AG04449 (cell line): ENCODE measurements around the gene MLPH.

Experiments
- CTCF ChIA-PET: fragments of 350-600 bp; formaldehyde crosslinking; extraction: SDS; loops from one replicate; lab custom pipeline; 2021; ENCODE audit warnings: antibody characterized with exemption; lab: Yijun Ruan, JAX
- POLR2A ChIA-PET: fragments of 400-600, 350-600 bp; formaldehyde crosslinking; extraction: SDS; loops from one replicate; lab custom pipeline; 2020; ENCODE audit warnings: antibody characterized with exemption, inconsistent platforms; lab: Yijun Ruan, JAX
- DNase-seq: peaks from one replicate; pipeline ENCODE4 v3.0.0-alpha.2; 2010; ENCODE audit warnings: low read depth, low spot score
- H3K4me3 ChIP-seq: 2 replicates; pipeline ENCODE4 v1.5.1; 2011; ENCODE audit warnings: low read depth, mild to moderate bottlenecking, control low read depth, low read length
- TF ChIP-seq, protein P1 (sequence below): IDR thresholded peaks from one replicate; pipeline ENCODE4 v1.5.1; 2011; ENCODE audit warnings: mild to moderate bottlenecking, moderate library complexity, low read length, control low read depth, inconsistent platforms; ENCODE audit not compliant: insufficient read depth; ENCODE audit errors: missing control alignments

MLPH gene

DNA sequence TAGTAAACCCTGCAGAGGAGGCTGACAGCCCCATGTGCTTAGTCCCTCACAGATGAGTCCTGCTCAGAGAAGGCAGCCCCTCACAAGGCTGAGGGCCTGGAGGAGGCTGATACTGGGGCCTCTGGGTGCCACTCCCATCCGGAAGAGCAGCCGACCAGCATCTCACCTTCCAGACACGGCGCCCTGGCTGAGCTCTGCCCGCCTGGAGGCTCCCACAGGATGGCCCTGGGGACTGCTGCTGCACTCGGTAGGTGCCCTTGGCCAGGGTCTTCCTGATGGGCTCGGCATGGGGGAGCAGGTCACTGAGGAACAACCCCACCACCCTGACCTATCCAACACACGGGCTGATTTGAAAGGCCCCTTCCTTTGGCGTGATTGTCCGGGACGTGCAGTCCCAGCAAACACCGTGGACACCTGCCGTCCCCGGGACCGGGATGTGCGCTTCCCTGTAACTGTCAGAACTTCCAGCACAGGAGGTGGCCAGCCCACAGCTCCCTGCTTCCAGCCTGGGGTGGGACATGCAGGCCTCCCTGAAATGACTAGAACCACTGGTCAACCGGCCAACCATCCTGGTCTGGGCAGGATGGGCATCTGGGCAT is 38.6 kb downstream of the MLPH start:
- POLR2A ChIA-PET, result interaction anchor here (0.5 kb wide), 1 partner anchor 65 kb away, joined by 3 read pairs; no protein-coding TSS in a partner anchor
- H3K4me3 ChIP-seq, result no peak overlapping the region
- CTCF ChIA-PET, result interaction anchor here (13.1 kb wide), 1 partner anchor 15 kb away, joined by 172 read pairs; no protein-coding TSS in a partner anchor
- TF ChIP-seq, protein P1, sequence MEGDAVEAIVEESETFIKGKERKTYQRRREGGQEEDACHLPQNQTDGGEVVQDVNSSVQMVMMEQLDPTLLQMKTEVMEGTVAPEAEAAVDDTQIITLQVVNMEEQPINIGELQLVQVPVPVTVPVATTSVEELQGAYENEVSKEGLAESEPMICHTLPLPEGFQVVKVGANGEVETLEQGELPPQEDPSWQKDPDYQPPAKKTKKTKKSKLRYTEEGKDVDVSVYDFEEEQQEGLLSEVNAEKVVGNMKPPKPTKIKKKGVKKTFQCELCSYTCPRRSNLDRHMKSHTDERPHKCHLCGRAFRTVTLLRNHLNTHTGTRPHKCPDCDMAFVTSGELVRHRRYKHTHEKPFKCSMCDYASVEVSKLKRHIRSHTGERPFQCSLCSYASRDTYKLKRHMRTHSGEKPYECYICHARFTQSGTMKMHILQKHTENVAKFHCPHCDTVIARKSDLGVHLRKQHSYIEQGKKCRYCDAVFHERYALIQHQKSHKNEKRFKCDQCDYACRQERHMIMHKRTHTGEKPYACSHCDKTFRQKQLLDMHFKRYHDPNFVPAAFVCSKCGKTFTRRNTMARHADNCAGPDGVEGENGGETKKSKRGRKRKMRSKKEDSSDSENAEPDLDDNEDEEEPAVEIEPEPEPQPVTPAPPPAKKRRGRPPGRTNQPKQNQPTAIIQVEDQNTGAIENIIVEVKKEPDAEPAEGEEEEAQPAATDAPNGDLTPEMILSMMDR, result no peak
- no peak for DNase-seq

DNA sequence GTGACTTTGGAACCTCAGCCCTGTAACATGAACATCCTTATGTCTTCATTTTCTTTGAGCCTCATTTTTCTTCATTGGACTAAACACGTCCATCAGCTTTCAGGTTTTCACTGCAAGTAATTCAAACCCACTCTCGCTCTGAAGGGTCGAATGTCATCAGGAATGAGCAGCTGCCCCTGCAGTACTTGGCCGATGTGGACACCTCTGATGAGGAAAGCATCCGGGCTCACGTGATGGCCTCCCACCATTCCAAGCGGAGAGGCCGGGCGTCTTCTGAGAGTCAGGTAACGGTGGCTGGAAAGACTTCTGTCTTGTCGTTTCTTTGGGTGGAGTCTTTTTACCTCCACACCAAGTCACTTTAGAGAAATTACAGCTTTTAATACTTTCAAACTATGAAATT is 40.2 kb downstream of the MLPH start:
- TF ChIP-seq, protein P1, result no peak
- ChIA-PET CTCF (interaction anchor here (13.1 kb wide), 1 partner anchor 17 kb away, joined by 172 read pairs; no protein-coding TSS in a partner anchor), POLR2A (no interaction called here)
- no peak overlapping the region for H3K4me3 ChIP-seq
- no peak for DNase-seq

DNA sequence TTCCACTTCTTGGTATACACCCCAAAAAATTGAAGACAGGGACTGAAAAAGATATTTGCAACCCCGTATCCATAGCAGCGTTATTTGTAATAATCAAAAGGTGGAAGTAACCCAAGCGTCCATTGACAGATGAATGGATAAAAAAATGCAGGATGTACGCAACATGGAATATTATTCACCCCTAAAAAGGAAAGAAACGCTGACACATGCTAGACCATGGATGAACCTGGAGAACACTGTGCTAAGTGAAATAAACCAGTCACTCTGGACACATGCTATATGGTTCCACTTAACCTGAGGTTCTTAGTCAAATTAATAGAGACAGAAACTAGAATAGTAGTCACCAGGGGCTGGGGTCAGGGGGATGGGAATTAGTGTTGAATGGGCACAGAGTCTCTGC is 40.7 kb downstream of the MLPH start:
- TF ChIP-seq, protein P1, result no peak
- ChIA-PET CTCF (interaction anchor here (13.1 kb wide), 1 partner anchor 17 kb away, joined by 172 read pairs; no protein-coding TSS in a partner anchor), POLR2A (no interaction called here)
- no peak for DNase-seq
- no peak overlapping the region for H3K4me3 ChIP-seq

DNA sequence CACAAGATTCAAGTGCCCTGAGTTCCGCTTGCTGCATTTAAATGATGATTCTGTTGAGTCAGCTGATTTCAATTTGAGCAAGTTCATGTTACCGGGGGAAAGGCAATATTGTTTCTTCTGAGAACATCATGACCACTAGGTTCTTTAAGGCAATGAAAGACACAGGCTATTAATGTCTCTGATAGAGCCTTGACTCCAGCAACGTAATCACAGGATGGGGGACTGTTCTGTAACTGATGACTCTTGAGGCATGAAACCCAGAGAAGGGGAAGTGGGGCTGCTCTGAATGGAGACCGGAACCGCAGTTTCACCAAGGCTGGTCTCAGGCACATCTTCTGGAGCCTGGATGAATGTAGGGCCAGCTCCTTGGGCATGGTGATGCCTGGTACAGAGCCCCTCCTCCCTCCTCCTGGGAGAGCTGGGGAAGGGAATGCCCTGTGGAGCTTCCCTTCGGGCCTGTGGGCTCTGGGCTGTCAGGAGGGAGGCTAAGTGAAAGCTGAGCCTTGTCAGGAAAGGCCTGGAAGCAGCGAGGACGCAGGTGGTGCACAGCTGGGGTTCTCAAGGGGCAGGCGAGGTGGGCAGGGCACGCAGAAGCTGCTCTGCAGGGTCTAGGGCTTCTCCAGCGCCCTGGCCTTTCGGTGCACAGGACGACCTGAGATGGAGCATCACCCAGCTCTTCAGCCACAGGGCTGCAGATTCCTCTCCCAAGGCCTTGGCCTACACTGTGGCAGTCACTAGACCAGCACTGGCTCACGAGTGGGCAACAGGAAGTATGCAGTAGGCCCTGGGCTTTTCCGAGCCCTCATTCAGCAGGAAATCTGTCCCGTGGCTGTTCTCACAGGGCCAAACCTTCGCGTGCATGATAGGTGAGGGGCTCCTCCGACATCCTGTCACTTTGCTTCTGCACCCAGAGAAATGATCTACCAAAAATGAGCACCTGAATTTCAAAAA is 42.7 kb downstream of the MLPH start:
- POLR2A ChIA-PET, result no interaction called here
- H3K4me3 ChIP-seq, result no peak overlapping the region
- CTCF ChIA-PET, result interaction anchor here (1.0 to 13.1 kb wide), 4 partner anchors 19 to 58 kb away, joined by 3 to 172 read pairs (median 4); no protein-coding TSS in a partner anchor
- no peak for DNase-seq
- TF ChIP-seq, protein P1, result no peak

DNA sequence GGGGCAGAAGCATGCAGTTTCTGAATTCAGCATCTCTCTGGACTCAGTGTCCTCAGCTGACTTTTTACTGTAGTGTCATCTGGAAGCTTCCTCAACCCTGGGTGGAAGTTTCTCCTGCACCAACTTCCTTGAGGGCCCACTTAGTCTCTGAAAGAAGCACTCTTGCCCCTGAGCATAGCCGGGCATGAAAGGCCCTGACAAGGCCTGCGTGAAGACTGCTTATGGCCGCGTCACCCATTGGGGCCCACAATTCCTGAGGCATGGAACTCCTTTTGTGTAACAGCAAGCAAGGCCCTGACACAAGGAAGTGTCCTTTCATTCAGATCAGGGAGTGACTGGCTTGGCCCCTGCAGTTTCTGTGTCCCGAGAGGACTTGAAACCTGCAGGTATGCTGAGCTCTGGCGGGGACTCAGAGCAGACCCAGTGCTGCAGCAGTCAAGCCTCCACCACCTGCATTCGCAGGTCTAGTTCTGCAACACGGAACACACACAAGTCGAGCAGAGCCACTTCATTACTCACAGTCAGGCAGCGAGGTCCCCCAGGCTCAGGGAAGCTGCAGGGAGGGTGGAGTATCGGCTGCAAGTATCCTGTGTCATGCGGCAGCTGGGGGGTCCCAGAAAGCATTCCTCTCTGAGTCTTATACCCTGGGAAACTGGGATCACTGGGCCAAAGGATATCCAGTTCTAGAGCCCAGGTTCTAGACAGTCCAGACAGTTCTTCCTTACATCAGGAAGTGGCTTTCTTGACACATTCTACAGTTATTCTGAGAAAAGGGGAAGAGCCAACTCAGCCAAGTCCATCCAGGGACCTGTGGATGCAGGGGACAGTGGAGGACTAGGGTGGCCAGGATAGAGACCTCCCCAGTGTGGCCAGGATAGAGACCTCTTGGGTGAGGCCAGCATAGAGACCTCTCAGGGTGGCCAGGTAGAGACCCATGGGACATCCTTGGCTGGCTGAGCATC is 43.7 kb downstream of the MLPH start:
- DNase-seq, result no peak
- ChIA-PET CTCF (interaction anchor here (1.0 to 13.1 kb wide), 3 partner anchors 20 to 408 kb away, joined by 3 to 172 read pairs (median 3); no protein-coding TSS in a partner anchor), POLR2A (no interaction called here)
- no peak overlapping the region for H3K4me3 ChIP-seq
- TF ChIP-seq, protein P1, result no peak
